LHCN-M2 (cell line): ENCODE measurements around the gene TNFRSF1A. TPM values are rescaled to one million over a fixed set of nuclear protein-coding genes. Genes with fewer than 3 reads are reported as not detected.

Experiments used
- DNase-seq: peaks from one replicate; pipeline ENCODE4 v3.0.0-alpha.2; 2012; ENCODE audit warnings: low read depth
- polyA plus RNA-seq: library from polyadenylated mRNA; unstranded; fragments of >200 nt; gene quantifications from one replicate; pipeline ENCODE4 v1.2.1, GENCODE V29; 2012; ENCODE audit warnings: missing spikeins
- total RNA-seq: library from RNA; depleted of rRNA; stranded (reverse); fragments of >200 nt; gene quantifications from 2 replicates; pipeline ENCODE4 v1.2.3, GENCODE V29; 2014; rRNA removed

TNFRSF1A gene
- 177 and 233 TPM in 2 replicates for total RNA-seq
- polyA plus RNA-seq: 109 TPM

DNA sequence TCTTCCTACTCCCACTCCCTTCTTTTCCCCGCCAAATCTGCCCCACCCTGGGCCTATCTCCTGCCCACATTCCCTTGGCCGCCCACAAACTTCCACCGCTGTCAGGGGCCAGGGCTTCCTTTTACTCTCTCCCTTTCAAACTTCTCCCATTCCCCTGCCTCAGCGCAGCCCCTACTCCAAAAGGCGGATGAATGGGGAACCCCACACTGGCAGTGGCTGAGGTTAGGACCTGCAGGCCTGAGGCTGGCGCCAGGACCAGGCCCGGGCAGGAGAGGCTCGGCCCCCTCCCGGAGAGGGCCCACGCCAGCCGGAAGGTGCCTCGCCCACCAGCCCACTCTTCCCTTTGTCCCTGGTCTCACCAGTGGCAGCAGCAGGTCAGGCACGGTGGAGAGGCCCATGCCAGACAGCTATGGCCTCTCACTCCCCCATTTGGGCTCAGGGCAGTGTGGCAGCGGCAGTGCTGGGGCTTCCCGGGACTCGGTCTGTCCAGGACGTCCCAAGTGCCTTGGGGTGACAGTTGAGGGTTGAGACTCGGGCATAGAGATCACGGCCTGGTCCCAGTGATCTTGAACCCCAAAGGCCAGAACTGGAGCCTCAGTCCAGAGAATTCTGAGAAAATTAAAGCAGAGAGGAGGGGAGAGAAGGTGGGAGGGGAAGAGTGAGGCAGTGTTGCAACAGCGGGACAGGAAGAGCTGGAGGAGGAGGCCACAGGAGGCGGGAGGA is at the start of gene TNFRSF1A:
TSS of gene TNFRSF1A (minus strand) at position 660 of the 723 bp plus-strand sequence. CDS start at position 398, 262 bp downstream.
- DNase-seq: peak; percentile 84

DNA sequence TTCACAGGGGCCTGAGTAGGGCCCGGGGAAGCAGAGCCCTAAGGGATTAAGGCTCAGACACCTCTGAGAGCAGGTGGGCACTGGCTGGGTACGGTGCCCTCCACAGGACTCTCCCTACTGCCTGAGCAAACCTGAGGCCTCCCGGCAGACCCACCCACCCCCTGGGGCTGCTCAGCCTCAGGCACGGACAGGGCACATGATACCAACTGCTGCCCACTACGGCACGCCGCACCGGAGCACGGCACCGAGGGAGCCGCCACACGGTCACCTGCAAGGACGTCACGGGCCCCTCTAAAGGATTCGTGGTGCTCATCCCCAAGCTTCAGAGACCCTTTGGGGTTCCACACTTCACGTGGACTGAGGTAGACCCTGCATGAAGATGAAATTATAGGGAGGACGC is 49.1 kb upstream of the TNFRSF1A start:
- DNase-seq: no peak

DNA sequence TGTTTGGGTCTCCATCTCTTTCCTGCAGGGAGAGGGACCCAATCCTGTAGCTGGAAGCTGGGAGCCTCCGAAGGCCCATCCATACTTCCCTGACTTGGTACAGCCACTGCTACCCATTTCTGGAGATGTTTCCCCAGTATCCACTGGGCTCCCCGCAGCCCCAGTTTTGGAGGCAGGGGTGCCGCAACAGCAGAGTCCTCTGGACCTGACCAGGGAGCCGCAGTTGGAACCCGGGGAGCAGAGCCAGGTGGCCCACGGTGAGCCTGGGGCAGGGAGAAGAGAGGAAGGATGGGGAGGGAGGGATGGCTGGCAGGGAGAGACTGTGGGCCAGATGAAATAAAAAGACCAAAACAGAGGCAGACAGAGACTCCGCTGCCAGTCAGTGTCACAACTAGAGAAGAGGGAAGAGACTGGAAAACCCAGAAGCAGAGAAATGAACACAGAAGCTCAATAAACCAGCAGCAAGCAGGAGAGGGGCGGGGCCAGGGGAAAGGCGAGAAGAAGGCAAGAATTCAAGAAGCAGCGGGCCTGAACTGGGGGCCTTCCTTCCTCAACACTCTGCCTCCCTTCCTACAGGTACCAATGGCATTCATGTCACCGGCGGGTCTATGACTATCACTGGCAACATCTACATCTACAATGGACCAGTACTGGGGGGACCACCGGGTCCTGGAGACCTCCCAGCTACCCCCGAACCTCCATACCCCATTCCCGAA is 48.4 kb upstream of the TNFRSF1A start:
- DNase-seq: no peak

DNA sequence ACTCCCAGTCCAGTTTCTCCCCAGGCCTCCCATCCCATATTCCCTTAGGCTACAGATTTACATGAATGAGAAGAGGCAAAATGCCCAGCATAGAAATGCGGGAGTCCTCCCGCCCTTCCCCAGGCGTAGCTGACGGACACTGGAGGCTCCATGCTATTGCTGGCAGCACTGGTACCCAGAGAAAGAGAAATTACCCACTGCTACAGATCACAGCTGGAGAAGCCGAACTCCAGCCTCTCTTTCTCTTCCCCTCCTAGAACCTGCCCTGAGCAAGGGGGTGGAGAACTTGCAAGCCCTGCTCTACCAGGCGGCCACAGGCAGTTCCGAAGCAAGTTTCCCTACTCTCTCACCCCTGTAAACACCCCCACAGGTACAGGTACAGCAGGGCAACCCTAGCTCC is 45.7 kb upstream of the TNFRSF1A start:
- no peak for DNase-seq

DNA sequence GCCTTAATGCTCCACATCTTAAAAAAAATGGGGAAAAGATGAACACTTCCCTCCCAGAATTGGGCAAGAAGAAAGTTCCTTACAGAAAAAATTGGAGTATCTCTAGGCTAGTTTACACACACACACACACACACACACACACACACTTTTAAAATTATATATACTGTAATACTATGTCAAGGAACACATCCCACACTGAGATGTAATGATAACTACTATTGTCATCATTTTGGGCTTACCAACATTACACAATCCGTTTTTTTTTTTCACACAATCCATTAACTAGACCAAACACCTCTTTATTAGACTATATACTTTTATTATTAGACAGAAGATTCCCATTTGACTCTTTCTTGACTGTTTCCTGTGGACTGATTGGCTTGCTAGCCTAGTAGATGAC is 44.6 kb upstream of the TNFRSF1A start:
- DNase-seq: no peak

DNA sequence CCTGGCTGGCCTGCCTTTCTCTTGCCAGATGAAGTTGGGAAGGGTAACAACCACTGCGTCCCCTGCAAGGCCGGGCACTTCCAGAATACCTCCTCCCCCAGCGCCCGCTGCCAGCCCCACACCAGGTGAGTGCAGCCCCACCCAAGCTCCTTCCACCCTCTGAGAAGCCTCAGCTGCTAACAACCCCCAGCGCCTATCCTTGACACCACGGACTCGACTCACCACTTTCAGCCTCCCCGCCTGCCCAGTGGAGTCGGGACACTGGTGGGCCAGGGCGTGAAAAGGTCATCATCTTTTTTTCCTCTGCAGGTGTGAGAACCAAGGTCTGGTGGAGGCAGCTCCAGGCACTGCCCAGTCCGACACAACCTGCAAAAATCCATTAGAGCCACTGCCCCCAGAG is 44.2 kb upstream of the TNFRSF1A start:
- no peak for DNase-seq

DNA sequence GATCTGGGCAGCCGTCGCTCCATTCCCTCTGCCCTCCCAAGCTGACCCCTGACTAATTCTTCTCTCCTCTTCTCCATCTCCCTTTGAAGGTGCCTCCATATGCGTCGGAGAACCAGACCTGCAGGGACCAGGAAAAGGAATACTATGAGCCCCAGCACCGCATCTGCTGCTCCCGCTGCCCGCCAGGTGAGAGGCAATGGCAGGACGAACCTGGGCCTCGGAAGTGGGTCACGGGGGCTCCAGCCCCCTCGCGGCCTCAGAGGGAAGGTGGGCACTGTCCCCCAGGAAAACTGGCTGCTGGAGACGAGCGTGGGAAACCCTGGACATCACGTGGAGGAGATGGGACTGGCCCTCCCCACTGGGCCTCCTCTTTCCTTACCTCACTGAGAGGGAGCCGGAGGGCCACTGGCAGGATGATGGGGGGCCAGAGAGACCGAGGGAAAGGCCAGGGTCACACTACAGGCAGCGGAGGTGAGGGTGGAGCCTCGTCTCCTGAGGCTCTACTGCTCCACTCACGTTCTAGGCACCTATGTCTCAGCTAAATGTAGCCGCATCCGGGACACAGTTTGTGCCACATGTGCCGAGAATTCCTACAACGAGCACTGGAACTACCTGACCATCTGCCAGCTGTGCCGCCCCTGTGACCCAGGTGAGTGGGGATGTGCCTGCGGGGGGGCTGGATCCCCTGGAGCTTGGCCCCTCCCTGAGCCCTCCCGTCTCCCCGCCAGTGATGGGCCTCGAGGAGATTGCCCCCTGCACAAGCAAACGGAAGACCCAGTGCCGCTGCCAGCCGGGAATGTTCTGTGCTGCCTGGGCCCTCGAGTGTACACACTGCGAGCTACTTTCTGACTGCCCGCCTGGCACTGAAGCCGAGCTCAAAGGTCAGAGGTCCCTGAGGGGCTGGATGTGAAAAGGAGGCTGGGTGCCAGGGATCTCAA is 42.9 kb upstream of the TNFRSF1A start:
- no peak for DNase-seq

DNA sequence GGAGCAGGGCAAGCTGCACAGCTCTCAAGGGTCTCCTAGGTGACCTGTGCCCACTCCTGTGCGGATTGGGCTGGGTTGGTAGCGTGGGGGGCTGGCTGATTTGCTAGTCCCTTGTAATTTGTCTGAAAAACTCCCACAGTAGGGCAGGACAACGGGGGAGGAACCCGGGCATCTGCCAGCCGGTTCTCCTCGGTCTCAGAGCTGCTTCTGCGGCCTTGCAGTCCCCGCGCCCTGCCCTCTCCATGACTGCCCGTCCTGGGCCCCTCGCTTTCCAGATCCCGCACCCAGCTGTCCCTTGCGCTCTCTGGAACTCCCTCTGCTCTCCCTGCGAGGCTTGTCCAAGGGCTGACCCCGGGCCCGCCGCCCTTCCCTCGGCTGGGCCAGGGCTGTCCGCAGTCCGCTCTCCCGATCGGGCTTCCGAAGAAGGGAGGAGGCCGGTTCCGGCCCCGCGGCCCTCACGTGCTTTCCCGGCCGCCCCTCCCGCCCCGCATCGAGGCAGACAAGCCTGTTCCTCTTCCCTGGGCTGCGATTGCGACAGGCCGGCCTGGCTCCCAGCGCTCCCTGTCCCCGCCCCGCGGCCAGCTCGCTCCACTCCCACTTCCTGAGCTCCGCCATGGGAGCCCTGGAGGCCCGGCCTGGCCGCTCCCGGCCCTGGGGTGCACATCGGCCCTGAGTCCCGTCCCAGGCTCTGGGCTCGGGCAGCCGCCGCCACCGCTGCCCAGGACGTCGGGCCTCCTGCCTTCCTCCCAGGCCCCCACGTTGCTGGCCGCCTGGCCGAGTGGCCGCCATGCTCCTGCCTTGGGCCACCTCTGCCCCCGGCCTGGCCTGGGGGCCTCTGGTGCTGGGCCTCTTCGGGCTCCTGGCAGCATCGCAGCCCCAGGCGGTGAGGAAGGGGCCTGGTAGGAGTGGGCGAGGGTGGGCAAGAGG is 42.0 kb upstream of the TNFRSF1A start, which contains the start of gene LTBR:
TSS of gene LTBR (plus strand) at position 591 of the 927 bp plus-strand sequence. CDS start at position 788, 197 bp downstream.
- DNase-seq: peak; percentile 91

DNA sequence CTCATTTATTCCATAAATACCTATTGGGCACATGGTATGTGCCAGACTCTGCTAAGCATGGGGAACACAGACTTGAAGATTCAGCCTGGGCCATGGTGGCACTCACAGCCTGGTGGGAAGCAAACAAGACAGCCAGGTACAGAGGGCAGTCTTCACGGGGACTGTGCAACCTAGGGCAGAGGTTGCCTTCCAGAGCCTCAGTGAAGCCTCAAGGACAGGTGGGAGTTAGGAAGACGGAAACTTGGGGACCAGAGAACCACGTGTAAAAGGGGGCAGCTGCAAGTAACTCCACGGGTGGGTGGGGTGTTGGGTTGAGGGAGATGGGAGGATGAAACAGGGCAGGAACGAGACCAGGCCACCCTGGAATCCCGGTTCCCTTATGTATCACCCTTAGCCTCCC is 41.1 kb upstream of the TNFRSF1A start:
- DNase-seq: no peak

DNA sequence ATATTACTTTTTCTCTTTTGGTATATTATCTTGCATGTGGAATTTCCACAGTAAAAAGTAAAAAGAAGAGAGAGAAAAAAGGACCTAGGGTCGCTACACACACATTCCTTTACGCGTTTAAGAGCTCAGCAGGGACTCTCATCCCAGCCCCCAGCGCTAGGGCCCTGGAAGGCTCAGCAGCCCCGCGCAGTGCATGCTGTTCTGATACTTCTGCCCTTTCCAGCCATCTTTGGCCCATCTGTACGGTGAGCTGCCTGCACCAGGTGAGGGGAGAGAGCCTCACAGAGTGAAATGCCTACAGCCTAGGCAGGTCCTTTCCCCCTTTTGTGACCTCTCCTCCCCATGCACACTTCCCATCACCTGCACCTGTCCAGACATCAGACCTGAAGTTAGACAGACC is 40.5 kb upstream of the TNFRSF1A start:
- no peak for DNase-seq

DNA sequence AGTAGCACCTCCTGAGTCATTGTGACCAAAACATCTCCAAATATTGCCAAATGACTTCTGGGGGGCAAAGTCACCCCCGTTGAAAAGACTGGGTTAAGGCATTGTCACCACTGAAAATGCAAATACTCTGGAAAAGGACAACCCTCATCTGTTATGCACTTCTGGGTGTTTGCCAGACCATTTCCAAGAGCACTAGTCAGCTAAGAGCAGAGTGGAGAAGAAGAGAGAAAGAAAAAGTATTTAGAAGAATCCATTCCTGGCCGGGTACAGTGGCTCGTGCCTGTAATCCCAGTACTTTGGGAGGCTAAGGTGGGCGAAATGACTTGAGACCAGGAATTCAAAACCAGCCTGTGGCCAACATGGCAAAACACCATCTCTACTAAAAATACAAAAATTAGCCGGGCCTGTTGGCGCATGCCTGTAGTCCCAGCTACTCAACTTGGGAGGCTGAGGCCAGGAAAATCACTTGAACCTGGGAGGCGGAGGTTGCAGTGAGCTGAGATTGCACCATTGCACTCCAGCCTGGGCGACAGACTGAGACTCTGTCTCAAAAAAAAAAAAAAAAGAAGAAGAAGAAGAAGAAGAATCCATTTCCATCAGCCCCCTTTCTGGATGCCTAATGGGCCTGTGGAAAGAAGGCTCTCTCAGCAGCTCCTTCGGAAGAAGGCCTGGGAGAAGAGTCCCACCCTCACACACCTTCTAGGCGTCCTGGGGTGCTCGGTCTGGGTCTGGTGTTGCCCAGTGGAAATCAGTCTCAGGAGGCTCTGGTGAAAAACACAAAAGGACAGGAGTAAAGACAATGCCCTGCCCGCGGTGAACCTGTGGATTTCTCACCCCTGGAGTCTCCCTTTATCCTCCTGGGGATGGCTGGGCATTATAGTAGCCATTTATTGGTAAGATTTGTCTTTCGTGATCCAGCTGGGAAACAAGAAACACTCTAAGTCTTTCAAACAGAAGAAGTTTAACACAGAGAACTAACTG is 38.6 kb upstream of the TNFRSF1A start:
- DNase-seq: no peak

DNA sequence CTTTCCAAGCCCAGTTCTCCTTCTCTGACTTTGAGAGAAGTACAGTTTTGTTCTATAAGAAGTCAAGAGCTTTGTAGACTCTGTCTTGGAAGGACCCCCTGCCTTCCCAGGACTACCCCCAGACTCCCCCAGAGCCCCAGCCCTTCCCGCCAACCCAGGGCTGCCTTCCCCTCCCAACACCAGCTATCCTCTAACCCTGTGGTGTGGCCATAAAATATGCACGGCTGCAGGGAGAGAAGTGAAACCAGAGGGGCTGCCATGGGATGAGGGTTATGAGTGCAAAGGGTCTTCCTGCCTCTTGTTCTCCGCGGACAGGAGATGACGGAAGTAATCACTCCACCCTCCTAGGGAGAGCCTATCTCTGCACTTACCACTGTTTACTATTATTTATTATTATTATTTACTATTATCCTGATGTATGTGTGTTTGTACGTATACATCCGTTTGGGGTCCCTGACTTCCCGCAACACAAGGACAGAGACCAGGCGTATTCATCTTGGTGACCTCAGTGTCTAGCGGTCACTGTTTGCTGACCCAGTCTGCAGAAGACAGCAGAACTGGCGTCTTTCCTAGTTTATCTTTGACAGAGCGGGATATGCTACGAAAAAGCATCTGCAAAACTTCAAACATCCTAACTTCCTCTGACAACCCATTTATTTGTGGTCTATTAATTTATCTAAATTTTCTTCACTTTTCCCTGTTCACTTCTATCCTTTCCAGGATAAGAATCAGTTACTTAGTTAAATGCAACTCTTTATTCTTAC is 37.0 kb upstream of the TNFRSF1A start:
- no peak for DNase-seq

DNA sequence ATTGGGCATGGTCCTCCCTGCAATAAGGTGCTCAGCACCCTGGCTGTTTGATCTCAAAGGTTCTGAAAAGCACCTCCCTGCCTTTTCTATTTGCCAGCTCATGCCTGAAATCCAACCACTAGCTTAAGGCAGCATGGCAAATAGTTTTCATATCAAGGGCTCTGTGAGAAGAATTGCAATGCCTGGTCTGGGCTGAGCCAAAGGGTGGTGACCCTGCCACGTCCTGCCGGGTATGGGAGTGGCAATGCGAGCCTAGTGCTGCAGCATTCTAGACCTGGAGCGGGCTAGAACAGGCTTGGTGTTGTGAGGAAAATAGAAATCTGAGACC is 35.8 kb upstream of the TNFRSF1A start:
- peak; percentile 76 for DNase-seq

DNA sequence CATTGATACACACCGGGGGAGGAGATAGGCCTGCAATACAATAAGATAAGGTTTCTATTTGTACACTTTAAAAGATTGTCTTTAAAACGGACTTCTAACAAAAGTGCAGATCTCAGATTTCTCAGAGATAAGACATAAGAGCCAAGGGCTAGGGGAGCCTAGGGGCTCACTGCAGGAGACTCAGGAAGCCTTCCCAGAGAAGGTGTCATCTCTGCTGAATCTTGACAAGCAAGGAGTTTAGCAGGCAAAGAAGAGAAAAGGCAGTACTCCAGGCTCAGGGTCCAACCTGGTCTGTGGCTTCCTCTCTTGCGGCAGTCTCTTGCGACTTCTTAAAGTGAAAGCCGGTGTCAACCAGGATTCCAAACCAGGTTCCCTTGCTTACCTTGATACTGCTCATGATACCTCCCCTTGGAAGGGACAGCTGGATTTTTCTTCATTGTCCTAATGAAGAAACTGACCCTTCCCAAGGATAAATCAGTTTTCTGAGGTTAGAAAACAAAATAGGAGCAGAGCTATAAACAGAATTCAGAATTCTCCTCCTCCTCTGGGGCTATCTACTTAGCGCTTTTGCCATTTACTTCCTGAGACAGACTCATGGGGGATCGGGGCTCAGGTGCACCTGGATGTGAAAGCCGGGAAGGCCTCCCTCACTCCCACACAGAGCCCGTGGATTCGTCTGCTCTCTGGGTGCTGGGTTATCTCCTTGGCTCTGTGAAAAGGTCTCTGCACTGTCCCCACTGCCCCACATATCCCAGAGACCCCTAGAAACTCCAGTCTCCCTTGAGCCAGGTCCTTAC is 35.2 kb upstream of the TNFRSF1A start:
- DNase-seq: no peak

DNA sequence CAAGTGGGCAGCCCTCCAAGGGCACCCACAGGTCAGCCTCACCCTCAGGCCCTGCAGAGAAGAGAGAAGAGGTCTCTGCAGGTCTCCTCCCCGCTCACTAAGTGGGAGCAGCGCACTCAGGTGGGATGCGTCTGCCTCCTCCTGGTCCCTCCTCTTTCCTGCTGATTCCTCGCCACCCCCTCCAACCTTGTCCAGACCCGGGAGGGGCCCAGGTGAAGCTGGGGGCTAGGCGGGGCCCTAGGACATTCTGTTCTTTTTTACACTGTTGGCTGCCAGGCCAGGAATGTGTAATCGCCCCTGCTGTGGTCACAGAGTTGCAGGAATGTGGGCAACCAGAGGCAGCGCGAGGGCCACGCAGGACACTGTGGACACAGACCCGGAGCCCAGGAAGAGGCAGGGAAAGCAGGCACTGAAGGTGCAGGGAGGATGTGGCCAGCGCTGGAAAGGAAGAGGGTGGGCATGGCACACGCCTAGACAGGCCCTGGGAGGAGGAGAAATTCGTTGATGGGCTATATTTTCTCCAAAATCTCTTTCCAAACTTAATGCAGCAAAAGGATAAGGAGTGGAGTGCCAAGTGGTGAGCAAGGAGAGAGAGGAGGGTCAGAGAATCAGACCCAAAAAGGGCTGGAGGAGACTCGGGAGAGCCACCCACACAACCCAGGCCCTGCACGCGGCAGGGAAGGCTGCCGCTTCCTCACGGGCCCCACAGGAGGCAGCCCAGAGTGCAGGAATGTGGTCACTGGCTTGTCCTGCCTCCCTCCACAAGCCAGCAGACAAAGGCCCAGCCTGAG is 34.4 kb upstream of the TNFRSF1A start:
- DNase-seq: peak; percentile 84

DNA sequence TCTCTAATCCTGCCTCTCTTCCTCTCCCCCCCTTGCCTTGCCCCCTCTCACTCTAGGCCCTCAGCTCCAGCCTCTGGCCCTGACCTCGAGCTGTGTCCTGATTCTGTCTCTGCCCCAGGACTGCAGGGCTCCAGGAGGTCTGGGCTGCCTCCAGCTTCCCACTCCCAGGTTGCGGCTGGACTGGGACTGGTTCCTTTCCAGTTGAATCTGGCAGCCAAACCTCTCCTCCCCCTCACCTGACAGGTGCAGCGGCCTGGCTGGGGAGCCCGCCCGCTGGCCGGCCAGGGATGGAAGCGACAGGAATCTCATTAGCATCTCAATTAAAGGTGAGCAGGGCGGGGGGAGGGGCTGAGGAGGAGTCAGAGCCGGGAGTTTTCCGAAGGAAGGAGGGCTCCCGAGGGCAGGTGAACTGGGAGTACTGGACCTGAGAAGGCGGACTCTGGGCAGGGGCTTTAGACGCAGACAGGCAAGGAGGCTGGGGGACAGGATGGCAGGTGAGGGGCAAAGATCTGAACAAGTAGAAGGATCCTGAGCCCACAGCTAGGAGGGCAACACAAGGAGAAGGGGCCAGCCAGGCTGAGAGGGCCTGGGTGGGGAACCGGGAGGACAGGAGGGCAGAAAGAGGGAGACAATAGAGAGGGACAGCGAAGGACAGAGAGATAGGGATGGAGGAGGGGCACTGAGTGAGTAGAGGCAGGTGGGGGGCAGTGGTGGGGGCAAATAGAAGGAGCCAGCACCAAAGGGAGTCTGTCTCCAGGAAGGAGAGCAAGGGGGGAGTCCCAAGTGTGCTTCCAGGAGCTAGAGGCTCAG is 33.6 kb upstream of the TNFRSF1A start, which contains the start of gene SCNN1A:
TSS of gene SCNN1A (minus strand) at position 295 of the 810 bp plus-strand sequence. CDS start 780 bp downstream, outside the sequence.
- DNase-seq: no peak
